ENCODE data around the gene C16orf89.

DNA sequence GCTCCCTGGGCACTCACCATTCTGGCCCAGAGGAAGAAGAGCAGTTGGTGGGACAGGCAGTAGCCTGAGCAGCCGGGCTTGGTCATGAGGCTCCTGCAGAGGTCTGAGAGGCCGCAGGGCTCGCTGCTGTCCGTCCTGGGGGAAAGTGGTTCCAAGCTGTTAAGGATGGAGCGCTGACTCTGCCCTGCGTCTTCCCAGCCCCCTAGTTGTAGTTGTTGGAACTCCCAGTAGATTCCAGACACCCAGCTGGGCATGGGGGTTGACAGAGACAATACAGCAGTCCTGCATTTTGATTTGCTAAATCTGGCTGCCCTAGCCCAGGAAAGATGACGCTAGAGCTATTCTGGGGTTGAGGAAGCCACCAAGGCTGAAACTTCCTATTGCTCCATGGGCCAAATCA lies 7.3 kb downstream of the C16orf89 start:
- TF ChIP-seq, protein P1, sequence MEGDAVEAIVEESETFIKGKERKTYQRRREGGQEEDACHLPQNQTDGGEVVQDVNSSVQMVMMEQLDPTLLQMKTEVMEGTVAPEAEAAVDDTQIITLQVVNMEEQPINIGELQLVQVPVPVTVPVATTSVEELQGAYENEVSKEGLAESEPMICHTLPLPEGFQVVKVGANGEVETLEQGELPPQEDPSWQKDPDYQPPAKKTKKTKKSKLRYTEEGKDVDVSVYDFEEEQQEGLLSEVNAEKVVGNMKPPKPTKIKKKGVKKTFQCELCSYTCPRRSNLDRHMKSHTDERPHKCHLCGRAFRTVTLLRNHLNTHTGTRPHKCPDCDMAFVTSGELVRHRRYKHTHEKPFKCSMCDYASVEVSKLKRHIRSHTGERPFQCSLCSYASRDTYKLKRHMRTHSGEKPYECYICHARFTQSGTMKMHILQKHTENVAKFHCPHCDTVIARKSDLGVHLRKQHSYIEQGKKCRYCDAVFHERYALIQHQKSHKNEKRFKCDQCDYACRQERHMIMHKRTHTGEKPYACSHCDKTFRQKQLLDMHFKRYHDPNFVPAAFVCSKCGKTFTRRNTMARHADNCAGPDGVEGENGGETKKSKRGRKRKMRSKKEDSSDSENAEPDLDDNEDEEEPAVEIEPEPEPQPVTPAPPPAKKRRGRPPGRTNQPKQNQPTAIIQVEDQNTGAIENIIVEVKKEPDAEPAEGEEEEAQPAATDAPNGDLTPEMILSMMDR (conservative IDR thresholded peaks at IDR 0.05): 0 out of 2 replicates have a peak, but pooled peaks have one; percentile 23
- TF ChIP-seq EZH2 (IDR thresholded peaks at IDR 0.05; ENCODE audit: low read depth): no peak

Measured in PC-9 (cell line).